Measurements from ENCODE around the gene BARD1.

DNA sequence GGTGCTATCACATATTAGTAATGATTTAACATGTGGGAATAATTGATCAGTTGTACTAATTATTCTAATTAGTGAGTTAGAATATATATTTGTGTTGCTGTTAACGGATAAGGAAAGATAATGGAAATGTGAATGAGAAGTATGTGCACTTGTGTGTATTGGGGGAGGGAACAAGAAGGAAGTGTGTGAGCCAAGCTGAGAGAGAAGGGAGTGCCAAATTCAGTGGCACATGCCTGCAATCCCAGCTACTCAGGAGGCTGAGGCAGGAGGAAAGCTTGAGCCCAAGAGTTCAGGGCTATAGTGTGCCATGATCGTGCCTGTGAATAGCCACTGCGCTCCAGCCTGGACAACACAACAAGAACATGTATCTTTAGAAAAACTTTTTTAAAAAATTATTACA is 9.3 kb downstream of the BARD1 start:
- TF ChIP-seq, protein P1, sequence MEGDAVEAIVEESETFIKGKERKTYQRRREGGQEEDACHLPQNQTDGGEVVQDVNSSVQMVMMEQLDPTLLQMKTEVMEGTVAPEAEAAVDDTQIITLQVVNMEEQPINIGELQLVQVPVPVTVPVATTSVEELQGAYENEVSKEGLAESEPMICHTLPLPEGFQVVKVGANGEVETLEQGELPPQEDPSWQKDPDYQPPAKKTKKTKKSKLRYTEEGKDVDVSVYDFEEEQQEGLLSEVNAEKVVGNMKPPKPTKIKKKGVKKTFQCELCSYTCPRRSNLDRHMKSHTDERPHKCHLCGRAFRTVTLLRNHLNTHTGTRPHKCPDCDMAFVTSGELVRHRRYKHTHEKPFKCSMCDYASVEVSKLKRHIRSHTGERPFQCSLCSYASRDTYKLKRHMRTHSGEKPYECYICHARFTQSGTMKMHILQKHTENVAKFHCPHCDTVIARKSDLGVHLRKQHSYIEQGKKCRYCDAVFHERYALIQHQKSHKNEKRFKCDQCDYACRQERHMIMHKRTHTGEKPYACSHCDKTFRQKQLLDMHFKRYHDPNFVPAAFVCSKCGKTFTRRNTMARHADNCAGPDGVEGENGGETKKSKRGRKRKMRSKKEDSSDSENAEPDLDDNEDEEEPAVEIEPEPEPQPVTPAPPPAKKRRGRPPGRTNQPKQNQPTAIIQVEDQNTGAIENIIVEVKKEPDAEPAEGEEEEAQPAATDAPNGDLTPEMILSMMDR (conservative IDR thresholded peaks at IDR 0.05 in 1 of 2, IDR thresholded peaks at IDR 0.05 in 1 of 2; ENCODE audit: extremely low read depth in 1 of 2, insufficient read depth in 1 of 2, low read depth in 1 of 2, low read length in 2 of 2), result no peak
- no peak for TF ChIP-seq EZH2 (IDR thresholded peaks at IDR 0.05; ENCODE audit: borderline replicate concordance, low read length)
